Keratinocyte (primary cell): ENCODE measurements around the gene TWF1. TPM values are rescaled to one million over a fixed set of nuclear protein-coding genes. Genes with fewer than 3 reads are reported as not detected.

ENCODE experiments used
- DNase-seq: peaks from one replicate; pipeline ENCODE4 v3.0.0-alpha.2; 2011; ENCODE audit warnings: low read depth, missing footprints, low spot score
- FAIRE-seq: peaks from 2 replicates; lab custom pipeline; 2011; peaks lifted over from hg19 to GRCh38; lab: Jason Lieb, UNC
- H2AFZ ChIP-seq: 2 replicates; pipeline ENCODE4 v1.6.0; 2012; ENCODE audit warnings: low read length, control low read depth, inconsistent platforms; ENCODE audit not compliant: control insufficient read depth
- H3K27ac ChIP-seq: 2 replicates; pipeline ENCODE4 v1.5.1; 2011; ENCODE audit warnings: low read length; ENCODE audit not compliant: control insufficient read depth, insufficient read depth
- H3K27me3 ChIP-seq: 3 replicates; pipeline ENCODE4 v1.6.0; 2011; ENCODE audit warnings: low read length; ENCODE audit not compliant: control insufficient read depth, insufficient read depth; ENCODE audit errors: extremely low read depth
- H3K36me3 ChIP-seq, 2 experiments: 2 replicates in 1 of 2; 3 replicates in 1 of 2; pipeline ENCODE4 v1.5.1; 2011; ENCODE audit warnings: low read length in 2 of 2, mild to moderate bottlenecking in 1 of 2; ENCODE audit not compliant: control insufficient read depth in 2 of 2, insufficient read depth in 2 of 2; ENCODE audit errors: extremely low read depth in 1 of 2
- H3K4me1 ChIP-seq: 3 replicates; pipeline ENCODE4 v1.5.1; 2011; ENCODE audit warnings: low read length; ENCODE audit not compliant: control insufficient read depth, insufficient read depth; ENCODE audit errors: extremely low read depth
- H3K4me2 ChIP-seq: 3 replicates; pipeline ENCODE4 v1.6.0; 2011; ENCODE audit warnings: low read depth, low read length; ENCODE audit not compliant: control insufficient read depth, insufficient read depth; ENCODE audit errors: extremely low read depth
- H3K4me3 ChIP-seq, 3 experiments: fragments of 200-600 bp in 1 of 3; sonication (generic) in 1 of 3; 2 replicates in 2 of 3; 3 replicates in 1 of 3; pipeline ENCODE4 v1.5.1; 2011 to 2016; ENCODE audit warnings: low read length in 3 of 3, mild to moderate bottlenecking in 3 of 3, control low read depth in 2 of 3, inconsistent platforms in 1 of 3, low read depth in 1 of 3, mixed read lengths in 1 of 3, mixed run types in 1 of 3, moderate library complexity in 1 of 3; ENCODE audit not compliant: control insufficient read depth in 2 of 3, insufficient read depth in 2 of 3; ENCODE audit errors: extremely low read depth in 1 of 3
- H3K79me2 ChIP-seq: 2 replicates; pipeline ENCODE4 v1.6.0; 2012; ENCODE audit warnings: low read length; ENCODE audit not compliant: control insufficient read depth, insufficient read depth
- H3K9ac ChIP-seq: 3 replicates; pipeline ENCODE4 v1.6.0; 2011; ENCODE audit warnings: low read length; ENCODE audit not compliant: control insufficient read depth, insufficient read depth; ENCODE audit errors: extremely low read depth
- H3K9me1 ChIP-seq: 3 replicates; pipeline ENCODE4 v1.6.0; 2011; ENCODE audit warnings: low read length; ENCODE audit not compliant: control insufficient read depth, insufficient read depth; ENCODE audit errors: extremely low read depth
- H3K9me3 ChIP-seq: 2 replicates; pipeline ENCODE4 v1.5.1; 2012; ENCODE audit warnings: low read depth, low read length; ENCODE audit not compliant: control insufficient read depth
- H4K20me1 ChIP-seq: 3 replicates; pipeline ENCODE4 v1.6.0; 2011; ENCODE audit warnings: low read length; ENCODE audit not compliant: control insufficient read depth, insufficient read depth; ENCODE audit errors: extremely low read depth
- CTCF ChIP-seq, 3 experiments: IDR thresholded peaks in 1 of 3; conservative IDR thresholded peaks in 1 of 3; optimal IDR thresholded peaks in 1 of 3; 2 replicates in 2 of 3; 3 replicates in 1 of 3; pipeline versions ENCODE3 to v1.5.1; 2011; ENCODE audit warnings: low read length in 3 of 3, mild to moderate bottlenecking in 3 of 3, moderate library complexity in 2 of 3, control low read depth in 1 of 3, inconsistent platforms in 1 of 3; ENCODE audit not compliant: insufficient read depth in 2 of 3; ENCODE audit errors: extremely low read depth in 1 of 3
- EZH2 ChIP-seq: IDR thresholded peaks from one replicate; pipeline ENCODE4 v1.6.1; 2012; ENCODE audit warnings: inconsistent platforms, mild to moderate bottlenecking, low read length, moderate library complexity
- dilution Hi-C: fragments of 300-500 bp; cut with MboI; formaldehyde crosslinking; loops from one replicate; pipeline ENCODE4 v1.7.0; 2020; ENCODE audit warnings: low sequenced_read_pairs; ENCODE audit not compliant: extremely low pct_ligation_motif_present
- polyA plus RNA-seq, 5 experiments: library from polyadenylated mRNA; depleted of rRNA in 3 of 5; stranded (reverse) in 3 of 5; stranded (forward) in 1 of 5; unstranded in 1 of 5; fragments of >200 nt; gene quantifications; 1 replicate in 1 of 5; 2 replicates in 3 of 5; 3 replicates in 1 of 5; pipeline versions ENCODE4 v1.2.1 to v1.2.3, GENCODE V29; 2011 to 2012; ENCODE audit warnings: missing spikeins in 2 of 5, low read depth in 1 of 5, low replicate concordance in 1 of 5

Gene TWF1
- polyA plus RNA-seq, 1 donor (not counting 4 experiments of a cell fraction or from before 2014, with no cell fraction given), result 167 TPM

GRCh38 chr12:43805149-43805859 is 813 bp downstream of the TWF1 start:
- TF ChIP-seq EZH2, result no peak
- TF ChIP-seq CTCF (optimal IDR thresholded peaks at IDR 0.05 in 1 of 3, IDR thresholded peaks at IDR 0.05 in 1 of 3, conservative IDR thresholded peaks at IDR 0.05 in 1 of 3; ENCODE audit: extremely low read depth in 1 of 3, insufficient read depth in 2 of 3, low read length in 3 of 3), result no peak
- peak; percentile 70 for FAIRE-seq
- Histone ChIP-seq H3K9ac (peak overlapping the region; percentile 96), H3K36me3 (peaks cover 5 to 6% of the 10 kb centered on the region in 2 experiments), H3K4me2 (peak overlapping the region; percentile 92), H3K9me1 (no peaks in the 10 kb centered on the region), H4K20me1 (peaks cover 5% of the 10 kb centered on the region), H3K4me1 (peaks cover 18% of the 10 kb centered on the region), H3K9me3 (no peaks in the 10 kb centered on the region), H2AFZ (peak overlapping the region; percentile 89), H3K27me3 (no peaks in the 10 kb centered on the region), H3K27ac (peak overlapping the region; percentile 93), H3K79me2 (peaks cover 33% of the 10 kb centered on the region), H3K4me3 (peak overlapping the region; percentile 99 to 100 (median 99))
- dilution Hi-C loops, result no loop called here
- DNase-seq, result no peak

GRCh38 chr12:43797561-43798217 is 8.4 kb downstream of the TWF1 start:
- Histone ChIP-seq H3K27me3 (no peaks in the 10 kb centered on the region), H2AFZ (no peak overlapping the region), H3K4me2 (no peak overlapping the region), H3K79me2 (peaks cover 2% of the 10 kb centered on the region), H3K9ac (no peak overlapping the region), H3K9me3 (no peaks in the 10 kb centered on the region), H4K20me1 (peaks cover 2% of the 10 kb centered on the region), H3K36me3 (peaks cover 3 to 11% of the 10 kb centered on the region in 2 experiments), H3K4me3 (no peak overlapping the region), H3K4me1 (no peaks in the 10 kb centered on the region), H3K9me1 (no peaks in the 10 kb centered on the region), H3K27ac (no peak overlapping the region)
- DNase-seq (no peak), FAIRE-seq (no peak)
- dilution Hi-C loops, result no loop called here
- TF ChIP-seq EZH2 (no peak), CTCF (optimal IDR thresholded peaks at IDR 0.05 in 1 of 3, IDR thresholded peaks at IDR 0.05 in 1 of 3, conservative IDR thresholded peaks at IDR 0.05 in 1 of 3; ENCODE audit: extremely low read depth in 1 of 3, insufficient read depth in 2 of 3, low read length in 3 of 3) (no peak)
